DND-41 (cell line): ENCODE results near the gene ZNF445.

Source experiments
- ATAC-seq: fragments of 200-7000 bp; cut with Tn5 transposase; 3 replicates; pipeline ENCODE4 v1.9.1; 2021; ENCODE audit warnings: low read depth; ENCODE audit not compliant: insufficient read depth
- DNase-seq: peaks from one replicate; pipeline ENCODE4 v3.0.0-alpha.2; 2020
- H2AFZ ChIP-seq: 2 replicates; pipeline ENCODE4 v1.6.0; 2012; ENCODE audit warnings: low read depth, low read length
- H3K27ac ChIP-seq: 2 replicates; pipeline ENCODE4 v1.5.1; 2012; ENCODE audit warnings: low read length, inconsistent platforms
- H3K27me3 ChIP-seq: fragments of 200-600 bp; sonication (generic); 2 replicates; pipeline ENCODE4 v1.6.0; 2012; ENCODE audit warnings: low read length, mild to moderate bottlenecking, inconsistent platforms; ENCODE audit not compliant: insufficient read depth, poor library complexity
- H3K36me3 ChIP-seq: 2 replicates; pipeline ENCODE4 v1.5.1; 2012; ENCODE audit warnings: low read length, inconsistent platforms; ENCODE audit not compliant: insufficient read depth
- H3K4me1 ChIP-seq: 2 replicates; pipeline ENCODE4 v1.5.1; 2012; ENCODE audit warnings: mild to moderate bottlenecking, low read length; ENCODE audit not compliant: insufficient read depth
- H3K4me2 ChIP-seq: 2 replicates; pipeline ENCODE4 v1.6.0; 2012; ENCODE audit warnings: mild to moderate bottlenecking, moderate library complexity, low read length, inconsistent platforms; ENCODE audit not compliant: insufficient read depth
- H3K4me3 ChIP-seq, 2 experiments: fragments of 200-600 bp in 1 of 2; shearing (Covaris generic) in 1 of 2; 2 replicates each; pipeline ENCODE4 v1.5.1; 2012 to 2016; ENCODE audit warnings: inconsistent platforms in 2 of 2, low read length in 2 of 2, mild to moderate bottlenecking in 2 of 2, low read depth in 1 of 2, moderate library complexity in 1 of 2
- H3K79me2 ChIP-seq: 2 replicates; pipeline ENCODE4 v1.6.0; 2012; ENCODE audit warnings: low read length, inconsistent platforms; ENCODE audit not compliant: insufficient read depth
- H3K9ac ChIP-seq: 2 replicates; pipeline ENCODE4 v1.6.0; 2012; ENCODE audit warnings: low read depth, mild to moderate bottlenecking, inconsistent platforms, low read length, moderate library complexity
- H3K9me3 ChIP-seq: 2 replicates; pipeline ENCODE4 v1.5.1; 2012; ENCODE audit warnings: low read length, moderate library complexity, mild to moderate bottlenecking, inconsistent platforms; ENCODE audit not compliant: insufficient read depth, severe bottlenecking
- H4K20me1 ChIP-seq: 2 replicates; pipeline ENCODE4 v1.6.0; 2012; ENCODE audit warnings: low read length; ENCODE audit not compliant: insufficient read depth
- CTCF ChIP-seq: IDR thresholded peaks from 2 replicates; pipeline ENCODE4 v1.5.1; 2012; ENCODE audit warnings: borderline replicate concordance, low read length, moderate library complexity, mild to moderate bottlenecking; ENCODE audit not compliant: poor library complexity, severe bottlenecking; ENCODE audit errors: extremely low read depth
- EZH2 ChIP-seq: IDR thresholded peaks from 3 replicates; pipeline ENCODE4 v1.6.1; 2012; ENCODE audit warnings: borderline replicate concordance, low read depth, mild to moderate bottlenecking, moderate library complexity, low read length, inconsistent platforms; ENCODE audit not compliant: severe bottlenecking

Gene ZNF445

GRCh38 chr3:44414517-44415090, 62.9 kb downstream of the ZNF445 start:
- no peak overlapping the region for H3K27ac ChIP-seq
- H3K27me3 ChIP-seq = no peaks in the 10 kb centered on the region
- TF ChIP-seq EZH2 (no peak), CTCF (no peak)
- no peaks in the 10 kb centered on the region for H3K4me1 ChIP-seq
- ATAC-seq = no peak
- no peak overlapping the region for H3K9ac ChIP-seq
- H2AFZ ChIP-seq = no peak overlapping the region
- H4K20me1 ChIP-seq = no peaks in the 10 kb centered on the region
- no peaks in the 10 kb centered on the region for H3K79me2 ChIP-seq
- no peak overlapping the region for H3K4me3 ChIP-seq
- no peaks in the 10 kb centered on the region for H3K36me3 ChIP-seq
- DNase-seq = no peak
- H3K4me2 ChIP-seq = no peak overlapping the region
- H3K9me3 ChIP-seq = no peaks in the 10 kb centered on the region

DNA sequence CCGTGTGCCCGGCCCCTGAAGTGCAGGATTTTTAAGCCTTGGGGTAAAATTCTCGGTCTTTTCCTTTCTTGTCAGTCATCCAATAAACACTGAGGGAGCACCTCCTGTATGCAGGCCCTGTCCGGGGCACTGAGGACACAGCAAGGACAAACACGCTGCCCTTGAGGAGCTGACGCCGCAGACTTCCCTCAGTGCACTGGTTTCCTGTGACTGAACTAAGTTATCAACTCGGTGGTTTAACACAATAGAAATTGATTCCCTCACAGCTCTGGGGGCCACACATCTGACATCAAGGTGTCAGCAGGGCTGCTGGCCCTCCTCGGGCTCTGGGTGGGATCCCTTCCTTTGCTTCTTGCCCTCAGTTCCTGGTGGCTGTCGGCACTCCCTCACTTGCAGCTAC, 65.1 kb downstream of the ZNF445 start:
- no peaks in the 10 kb centered on the region for H3K4me1 ChIP-seq
- H3K9me3 ChIP-seq = no peaks in the 10 kb centered on the region
- no peak overlapping the region for H3K27ac ChIP-seq
- H4K20me1 ChIP-seq = no peaks in the 10 kb centered on the region
- TF ChIP-seq CTCF (no peak), EZH2 (no peak)
- no peak overlapping the region for H3K9ac ChIP-seq
- no peaks in the 10 kb centered on the region for H3K36me3 ChIP-seq
- no peak overlapping the region for H3K4me3 ChIP-seq
- no peak overlapping the region for H2AFZ ChIP-seq
- no peak overlapping the region for H3K4me2 ChIP-seq
- no peaks in the 10 kb centered on the region for H3K79me2 ChIP-seq
- ATAC-seq (no peak), DNase-seq (no peak)
- no peaks in the 10 kb centered on the region for H3K27me3 ChIP-seq

- Histone ChIP-seq H4K20me1 (no peaks in the 10 kb centered on the region), H3K4me2 (no peak overlapping the region), H3K79me2 (no peaks in the 10 kb centered on the region), H3K27ac (no peak overlapping the region), H3K9ac (no peak overlapping the region), H3K36me3 (no peaks in the 10 kb centered on the region), H3K4me3 (no peak overlapping the region), H3K27me3 (no peaks in the 10 kb centered on the region), H3K9me3 (no peaks in the 10 kb centered on the region), H2AFZ (no peak overlapping the region), H3K4me1 (no peaks in the 10 kb centered on the region)
- no peak for DNase-seq
- TF ChIP-seq EZH2 (no peak), CTCF (no peak)
- ATAC-seq = no peak
Observed at GRCh38 chr3:44411031-44411645, 66.3 kb downstream of the ZNF445 start.
